ENCODE results near the gene ST6GAL1. TPM values are rescaled to one million over a fixed set of nuclear protein-coding genes. Genes with fewer than 3 reads are reported as not detected.

The ST6GAL1 gene
- total RNA-seq, 1 experiment from 2014 or later: 15.6 TPM

- ATAC-seq: no peak
- intact Hi-C loops (cut with micrococcal nuclease): no loop called here
- no peaks in the 10 kb centered on the region for H3K27me3 ChIP-seq (ENCODE audit: insufficient read depth, low read length)
- H4K20me1 ChIP-seq (ENCODE audit: insufficient read depth): no peaks in the 10 kb centered on the region
- no peak for DNase-seq (ENCODE audit: low read depth, low spot score)
- POLR2A ChIA-PET: no interaction called here
- H3K4me1 ChIP-seq (ENCODE audit: control insufficient read depth in 1 of 2, insufficient read depth in 2 of 2, low read length in 2 of 2): peaks cover 0 to 9% of the 10 kb centered on the region in 2 experiments; a peak in 1 of 4 replicates
- CTCF ChIA-PET: no interaction called here
- H3K27ac ChIP-seq (ENCODE audit: low read depth, low read length): no peak overlapping the region
- no peaks in the 10 kb centered on the region for H3K36me3 ChIP-seq (ENCODE audit: control insufficient read depth in 1 of 2, insufficient read depth in 2 of 2, low read length in 2 of 2)
- H3K79me2 ChIP-seq (ENCODE audit: insufficient read depth, low read length): no peaks in the 10 kb centered on the region
- H3K4me2 ChIP-seq (ENCODE audit: low read length): no peak overlapping the region
- no peaks in the 10 kb centered on the region for H3K9me3 ChIP-seq (ENCODE audit: control insufficient read depth in 1 of 2, insufficient read depth in 1 of 2, low read depth in 1 of 2, low read length in 2 of 2)
- no TSS peak for BruUV-seq (replicated peaks)
- TF ChIP-seq EZH2phosphoT487 (IDR thresholded peaks at IDR 0.05; ENCODE audit: borderline replicate concordance) (no peak), ATF3 (IDR thresholded peaks at IDR 0.05) (no peak), MAX (IDR thresholded peaks at IDR 0.05) (no peak), EGR1 (IDR thresholded peaks at IDR 0.05; ENCODE audit: low read depth) (no peak), EZH2 (IDR thresholded peaks at IDR 0.05) (no peak), SIN3A (IDR thresholded peaks at IDR 0.05; ENCODE audit: low read depth) (no peak), YY1 (IDR thresholded peaks at IDR 0.05; ENCODE audit: extremely low read depth, insufficient replicate concordance, low read depth, low read length) (no peak), CBX3 (IDR thresholded peaks at IDR 0.05; ENCODE audit: low read depth) (no peak), CEBPB (IDR thresholded peaks at IDR 0.05; ENCODE audit: low read depth) (no peak), ZFX (IDR thresholded peaks at IDR 0.05) (no peak), RAD21 (IDR thresholded peaks at IDR 0.05; ENCODE audit: low read depth) (no peak), ZNF274 (IDR thresholded peaks at IDR 0.05; ENCODE audit: low read depth, low read length) (no peak), ZBTB33 (IDR thresholded peaks at IDR 0.05; ENCODE audit: extremely low read depth, insufficient replicate concordance, low read length) (no peak), SP1 (IDR thresholded peaks at IDR 0.05; ENCODE audit: low read depth) (no peak), SRF (IDR thresholded peaks at IDR 0.05; ENCODE audit: low read depth) (no peak), TCF7L2 (IDR thresholded peaks at IDR 0.05; ENCODE audit: borderline replicate concordance, extremely low read depth, insufficient read depth, insufficient read length) (no peak)
- H2AFZ ChIP-seq (ENCODE audit: low read depth, low read length, poor library complexity, severe bottlenecking): no peak overlapping the region
- no peak overlapping the region for H3K9ac ChIP-seq (ENCODE audit: low read length)
- H3K4me3 ChIP-seq (replicated peaks in 1 of 2; ENCODE audit: low read depth in 1 of 2, low read length in 2 of 2): no peak overlapping the region
- no peaks in the 10 kb centered on the region for H3K9me2 ChIP-seq (ENCODE audit: insufficient read depth)
- RAD21 ChIA-PET (ENCODE audit: low non-redundant PET in 1 of 2, low total read pairs in 2 of 2, uncharacterized antibody in 2 of 2, unreplicated experiment in 2 of 2): interaction anchor here in 1 of 2 experiments (0.7 kb wide), 1 partner anchor 172 kb away, joined by 3 read pairs; no protein-coding TSS in a partner anchor
These were observed 131.4 kb downstream of the ST6GAL1 start for GRCh38 chr3:187061748-187062147.

Data from HCT116 (cell line).